Loucy (cell line): ENCODE data around the gene PEMT.

Experiments
- EZH2phosphoT487 ChIP-seq: fragments of 200-600 bp; IDR thresholded peaks from 2 replicates; pipeline ENCODE4 v1.6.1; 2018; ENCODE audit warnings: antibody characterized with exemption, mild to moderate bottlenecking, moderate library complexity, borderline replicate concordance
- TF ChIP-seq, protein P1 (sequence below): fragments of 200-600 bp; sonication (generic); conservative IDR thresholded peaks from 2 replicates; pipeline ENCODE4 v1.5.1; 2014; ENCODE audit warnings: mild to moderate bottlenecking, antibody characterized with exemption, low read length

DNA sequence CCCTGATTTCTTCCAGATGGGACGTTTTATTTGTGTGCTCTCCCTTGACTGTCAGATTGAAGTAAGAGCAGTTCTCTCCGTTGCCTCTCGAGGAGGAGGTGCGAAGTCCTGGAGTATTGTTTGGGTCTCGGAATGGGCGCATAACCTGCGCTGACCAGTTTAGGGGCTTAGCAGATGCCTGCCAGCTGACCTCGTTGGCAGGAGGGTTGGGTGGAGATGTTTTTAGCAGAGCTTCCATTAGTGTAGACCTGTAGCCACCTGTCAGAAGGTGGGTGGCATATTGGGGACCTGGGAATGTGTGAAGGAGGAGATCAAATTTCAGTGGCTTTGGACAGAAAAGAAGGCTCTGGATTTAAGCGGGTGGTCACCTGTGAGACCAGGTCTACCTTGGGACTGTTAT, 98.9 kb downstream of the PEMT start:
- TF ChIP-seq, protein P1, sequence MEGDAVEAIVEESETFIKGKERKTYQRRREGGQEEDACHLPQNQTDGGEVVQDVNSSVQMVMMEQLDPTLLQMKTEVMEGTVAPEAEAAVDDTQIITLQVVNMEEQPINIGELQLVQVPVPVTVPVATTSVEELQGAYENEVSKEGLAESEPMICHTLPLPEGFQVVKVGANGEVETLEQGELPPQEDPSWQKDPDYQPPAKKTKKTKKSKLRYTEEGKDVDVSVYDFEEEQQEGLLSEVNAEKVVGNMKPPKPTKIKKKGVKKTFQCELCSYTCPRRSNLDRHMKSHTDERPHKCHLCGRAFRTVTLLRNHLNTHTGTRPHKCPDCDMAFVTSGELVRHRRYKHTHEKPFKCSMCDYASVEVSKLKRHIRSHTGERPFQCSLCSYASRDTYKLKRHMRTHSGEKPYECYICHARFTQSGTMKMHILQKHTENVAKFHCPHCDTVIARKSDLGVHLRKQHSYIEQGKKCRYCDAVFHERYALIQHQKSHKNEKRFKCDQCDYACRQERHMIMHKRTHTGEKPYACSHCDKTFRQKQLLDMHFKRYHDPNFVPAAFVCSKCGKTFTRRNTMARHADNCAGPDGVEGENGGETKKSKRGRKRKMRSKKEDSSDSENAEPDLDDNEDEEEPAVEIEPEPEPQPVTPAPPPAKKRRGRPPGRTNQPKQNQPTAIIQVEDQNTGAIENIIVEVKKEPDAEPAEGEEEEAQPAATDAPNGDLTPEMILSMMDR = no peak
- no peak for TF ChIP-seq EZH2phosphoT487
